Heart left ventricle (tissue), 16 donors: ENCODE measurements around the gene OVCA2. TPM values are rescaled to one million over a fixed set of nuclear protein-coding genes. Genes with fewer than 3 reads are reported as not detected.

ENCODE experiments used
- ATAC-seq, 4 donors: fragments of 200-7000 bp; cut with Tn5 transposase; one replicate each; pipeline ENCODE4 v1.9.1; 2020 to 2022; ENCODE audit warnings: moderate library complexity in 4 of 4, mild to moderate bottlenecking in 3 of 4, moderate number of reproducible peaks in 1 of 4
- DNase-seq, 5 donors: peaks; one replicate each; pipeline ENCODE4 v3.0.0-alpha.2; 2020
- H3K27ac ChIP-seq, 12 donors: fragments of 200-600 bp; sonication (generic) in 4 of 12; one replicate each; pipeline versions ENCODE4 v1.5.0 to v1.8.0; 2016 to 2022; ENCODE audit warnings: mild to moderate bottlenecking in 2 of 12
- H3K27me3 ChIP-seq, 9 donors: fragments of 200-600 bp; sonication (generic) in 2 of 9; one replicate each; pipeline versions ENCODE4 v1.5.1 to v1.8.0; 2016 to 2022; ENCODE audit warnings: mild to moderate bottlenecking in 3 of 9
- H3K36me3 ChIP-seq, 9 donors: fragments of 200-600 bp; sonication (generic) in 2 of 9; one replicate each; pipeline versions ENCODE4 v1.5.0 to v1.8.0; 2018 to 2022; ENCODE audit warnings: mild to moderate bottlenecking in 2 of 9
- H3K4me1 ChIP-seq, 12 donors: fragments of 200-600 bp; sonication (generic) in 4 of 12; one replicate each; pipeline versions ENCODE4 v1.5.0 to v1.8.0; 2016 to 2022; ENCODE audit warnings: mild to moderate bottlenecking in 3 of 12
- H3K4me3 ChIP-seq, 12 donors: fragments of 200-600 bp; sonication (generic) in 4 of 12; one replicate each; pipeline versions ENCODE4 v1.5.0 to v1.8.0; 2017 to 2022; ENCODE audit warnings: mild to moderate bottlenecking in 9 of 12, moderate library complexity in 4 of 12
- H3K9me3 ChIP-seq, 12 donors: fragments of 200-600 bp; sonication (generic) in 4 of 12; one replicate each; pipeline versions ENCODE4 v1.5.0 to v1.8.0; 2016 to 2022; ENCODE audit warnings: mild to moderate bottlenecking in 1 of 12
- POLR2A ChIP-seq, 2 donors: fragments of 450-650 bp; IDR thresholded peaks; one replicate each; pipeline ENCODE4 v1.6.1; 2017; ENCODE audit warnings: antibody characterized with exemption in 2 of 2, mild to moderate bottlenecking in 2 of 2, moderate library complexity in 2 of 2
- WGBS, 4 donors: extraction: QIAGEN DNeasy Blood & Tissue Kit in 2 of 4; methylation state at CpG; one replicate each; pipeline versions ENCODE4 v1.1.5 to v1.1.7; 2013 to 2018; 5-methylcytosine and 5-hydroxymethylcytosine counted together
- intact Hi-C, 10 donors: fragments of 100-400 bp; cut with DNase I; formaldehyde crosslinking; loops; one replicate each; pipeline versions ENCODE4 v1.11.1 to v1.14.2; 2022
- microRNA counts, 2 donors: library from miRNA; unstranded; fragments of <30 nt; microRNA quantifications; one replicate each; lab custom pipeline; 2016
- microRNA-seq, 4 donors: library from miRNA; unstranded; fragments of <30 nt; microRNA quantifications; one replicate each; pipeline versions ENCODE4 to v1.2.0, GENCODE V29; 2017 to 2020
- polyA plus RNA-seq, 2 donors: library from polyadenylated mRNA; stranded (reverse); fragments of 200-250 nt; gene quantifications; one replicate each; pipeline ENCODE4 v1.2.3, GENCODE V29; 2013
- total RNA-seq, 9 donors: library from RNA; depleted of rRNA in 2 of 9; stranded (reverse); fragments of >200 nt in 2 of 9; fragmentation: NEBNext Ultra II Directional in 3 of 9; extraction: Animal tissue kit (Norgen Biotek cat#: 25700) in 3 of 9; gene quantifications; one replicate each; pipeline versions ENCODE4 v1.1.0 to v1.2.4, GENCODE V29; 2016 to 2023
- TF ChIP-seq, protein P1 (sequence below), 12 donors: fragments of 200-600 bp; sonication (generic) in 4 of 12; IDR thresholded peaks; one replicate each; pipeline versions ENCODE4 v1.5.0 to v1.8.0; 2018 to 2022; ENCODE audit warnings: antibody characterized with exemption in 12 of 12, mild to moderate bottlenecking in 5 of 12
- donor health status: ischemic (EF 13 %, LVEDD 7.1; RV severe dilation, severe dysfunction).
- donor health status: healthy with polysubstance abuse.
- donor health status: DM: no; HTN: yes; CAD: no.
- donor health status: DM: no; HTN: no; CAD: no.
- donor health status: ischemic (EF 25% LVEDD 6.9; RV normal size, moderate dysfunction).
- donor health status: ischemic (EF 25% LVEDD 5.7; RV mildly dilated, moderate dysfunction).
- donor health status: healthy.
- donor health status: DM: yes; HTN: yes; CAD: no.
- donor health status: ischemic (EF 35%, LVEDD 5.7; RV mildly dilated, moderate dysfunction).
- donor health status: nonischemic (EF 11% LVEDD 7.7; RV severe dilation, severe dysfunction).
- donor health status: DM: yes; HTN: yes; CAD: no.
- donor health status: PGD.
- donor health status: ischemic (EF 29% LVEDD 5.4; RV normal size, mild dysfunction).
- donor health status: nonischemic (EF 23%, LVEDD 6.1; RV moderate dilation, normal function).

The OVCA2 gene
- total and polyA plus RNA-seq, 11 donors: 16.0 to 52.4 (median 22.0) TPM

DNA sequence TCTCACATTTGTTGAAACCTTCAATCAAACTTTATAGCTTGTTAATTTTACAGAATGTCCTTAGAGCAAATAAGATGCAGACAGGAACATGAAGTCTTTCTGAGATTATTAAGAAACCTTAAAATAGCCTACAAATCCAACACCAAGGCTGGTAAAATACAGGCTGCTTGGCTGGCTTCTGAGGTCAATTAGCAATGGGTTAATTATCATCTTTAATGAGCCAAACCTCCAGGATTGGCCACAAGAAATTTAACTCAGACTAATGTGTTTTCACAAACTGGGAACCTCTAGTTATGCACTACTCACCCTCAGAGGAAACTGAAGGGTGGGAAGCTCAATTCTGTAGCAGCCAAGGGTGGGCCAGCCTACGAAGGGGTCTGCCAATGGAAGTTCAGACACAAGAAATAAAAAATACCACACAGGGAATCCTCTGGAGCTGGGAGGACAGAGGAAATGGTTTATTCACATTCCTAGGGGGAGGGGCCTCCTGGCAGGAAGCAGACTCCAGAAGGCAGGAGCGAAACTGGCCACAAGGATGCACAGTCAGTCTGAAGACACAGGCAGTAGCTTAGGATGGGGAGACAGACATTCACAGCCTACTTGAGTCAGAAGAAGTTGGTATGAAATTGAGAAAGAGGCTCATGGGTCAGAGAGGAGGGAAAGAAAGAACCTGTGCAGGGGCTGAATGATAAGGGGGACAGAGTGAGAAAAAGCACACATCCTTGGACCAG, 49.1 kb downstream of the OVCA2 start:
- intact Hi-C loops: loop anchor here in 4 of 10 donors (5.0 to 10.0 kb wide), 4 partner anchors 34 to 144 kb away; partner anchors contain the start of gene HIC1 (in 2 of the 4)
- peak; percentile 34 to 64 (median 54) for ATAC-seq
- no peaks in the 10 kb centered on the region for H3K36me3 ChIP-seq
- peak overlapping the region; percentile 15 to 93 (median 88) for H3K27ac ChIP-seq
- H3K27me3 ChIP-seq: no peaks in the 10 kb centered on the region
- TF ChIP-seq, protein P1, sequence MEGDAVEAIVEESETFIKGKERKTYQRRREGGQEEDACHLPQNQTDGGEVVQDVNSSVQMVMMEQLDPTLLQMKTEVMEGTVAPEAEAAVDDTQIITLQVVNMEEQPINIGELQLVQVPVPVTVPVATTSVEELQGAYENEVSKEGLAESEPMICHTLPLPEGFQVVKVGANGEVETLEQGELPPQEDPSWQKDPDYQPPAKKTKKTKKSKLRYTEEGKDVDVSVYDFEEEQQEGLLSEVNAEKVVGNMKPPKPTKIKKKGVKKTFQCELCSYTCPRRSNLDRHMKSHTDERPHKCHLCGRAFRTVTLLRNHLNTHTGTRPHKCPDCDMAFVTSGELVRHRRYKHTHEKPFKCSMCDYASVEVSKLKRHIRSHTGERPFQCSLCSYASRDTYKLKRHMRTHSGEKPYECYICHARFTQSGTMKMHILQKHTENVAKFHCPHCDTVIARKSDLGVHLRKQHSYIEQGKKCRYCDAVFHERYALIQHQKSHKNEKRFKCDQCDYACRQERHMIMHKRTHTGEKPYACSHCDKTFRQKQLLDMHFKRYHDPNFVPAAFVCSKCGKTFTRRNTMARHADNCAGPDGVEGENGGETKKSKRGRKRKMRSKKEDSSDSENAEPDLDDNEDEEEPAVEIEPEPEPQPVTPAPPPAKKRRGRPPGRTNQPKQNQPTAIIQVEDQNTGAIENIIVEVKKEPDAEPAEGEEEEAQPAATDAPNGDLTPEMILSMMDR (IDR thresholded peaks at IDR 0.05): peak in 9 of 12 donors; percentile 8 to 59 (median 30)
- TF ChIP-seq POLR2A (IDR thresholded peaks at IDR 0.05): no peak
- 37 to 62% (median 45%) methylated on average over 2 of the region's 2 CpGs for WGBS, 4 donors
- no peaks in the 10 kb centered on the region for H3K9me3 ChIP-seq
- DNase-seq: peak in 4 of 5 donors; percentile 74 to 86 (median 80)
- H3K4me3 ChIP-seq: peak overlapping the region in 2 of 12 donors; percentile 14 to 49
- peaks cover 10 to 80% (median 64%) of the 10 kb centered on the region in 12 donors for H3K4me1 ChIP-seq

GRCh38 chr17:2092253-2092652, 50.4 kb downstream of the OVCA2 start:
- 87 to 93% (median 88%) methylated on average over 4 of the region's 4 CpGs for WGBS, 4 donors
- Histone ChIP-seq H3K27me3 (no peaks in the 10 kb centered on the region), H3K36me3 (no peaks in the 10 kb centered on the region), H3K4me3 (no peak overlapping the region), H3K4me1 (peaks cover 10 to 70% (median 53%) of the 10 kb centered on the region in 12 donors), H3K9me3 (no peaks in the 10 kb centered on the region), H3K27ac (peak overlapping the region in 1 of 12 donors; percentile 59)
- intact Hi-C loops: loop anchor here in 4 of 10 donors (2.0 to 10.0 kb wide), 5 partner anchors 35 to 143 kb away; partner anchors contain the start of gene HIC1 (in 2 of the 4)
- TF ChIP-seq POLR2A (IDR thresholded peaks at IDR 0.05): no peak
- TF ChIP-seq, protein P1 (IDR thresholded peaks at IDR 0.05): no peak
- peak in 1 of 5 donors; percentile 24 for DNase-seq
- ATAC-seq: no peak

MicroRNAs encoded within 50 kb of the gene (microRNA counts, 767-probe panel; counts per million panel counts)
- 3,791 to 4,062 counts per million in 2 donors for microRNA hsa-miR-132-3p (lab: Ali Mortazavi, UCI)
- microRNA hsa-miR-212-3p (lab: Ali Mortazavi, UCI): 71.6 to 1,411 counts per million in 2 donors

Small RNAs within 50 kb of the gene (microRNA-seq; reads per million reads assigned to microRNA genes)
- 667 to 1,086 (median 916) reads per million in 4 donors for gene MIR132
- 24.0 to 28.6 (median 26.6) reads per million in 4 donors for gene MIR212

Other genes starting within 250 kb of the OVCA2 start
- 10 to 100 TPM in 3 of 9 donors, 1 to 10 TPM in 6; 5.2 to 15.9 (median 8.3) TPM for gene SMYD4, start 212.1 kb upstream of the OVCA2 start, total RNA-seq
- gene SMYD4, start 212.1 kb upstream of the OVCA2 start, polyA plus RNA-seq: 1 to 10 TPM; 5.6 to 6.5 TPM
- gene RPA1, start 212.0 kb upstream of the OVCA2 start, total RNA-seq: 10 to 100 TPM; 20.1 to 87.4 (median 64.6) TPM
- gene RPA1, start 212.0 kb upstream of the OVCA2 start, polyA plus RNA-seq: 10 to 100 TPM; 10.4 to 35.0 TPM
- gene RTN4RL1, start 16.7 kb upstream of the OVCA2 start, total RNA-seq: 1 to 10 TPM; 1.7 to 4.2 (median 2.7) TPM
- 1 to 10 TPM; 2.2 to 4.9 TPM for gene RTN4RL1, start 16.7 kb upstream of the OVCA2 start, polyA plus RNA-seq
- gene DPH1, start 11.9 kb upstream of the OVCA2 start, total RNA-seq: 10 to 100 TPM; 14.0 to 38.1 (median 27.6) TPM
- gene DPH1, start 11.9 kb upstream of the OVCA2 start, polyA plus RNA-seq: 10 to 100 TPM; 18.8 to 23.4 TPM
- gene HIC1, start 13.1 kb downstream of the OVCA2 start, total RNA-seq: 10 to 100 TPM in 7 of 9 donors, 1 to 10 TPM in 2; 8.9 to 29.6 (median 16.7) TPM
- gene HIC1, start 13.1 kb downstream of the OVCA2 start, polyA plus RNA-seq: 10 to 100 TPM in 1 of 2 donors, 1 to 10 TPM in 1; 8.3 to 11.7 TPM